Liver (tissue), 9 donors: ENCODE measurements around the gene CACNG4. TPM values are rescaled to one million over a fixed set of nuclear protein-coding genes. Genes with fewer than 3 reads are reported as not detected.

Source experiments
- DNase-seq: peaks from one replicate; pipeline ENCODE4 v3.0.0-alpha.2; 2017; ENCODE audit warnings: low spot score
- H3K27ac ChIP-seq, 2 donors: one replicate each; pipeline ENCODE4 v1.7.0; 2013; ENCODE audit warnings: inconsistent platforms in 2 of 2, low read length in 2 of 2, control low read depth in 1 of 2, low read depth in 1 of 2, mild to moderate bottlenecking in 1 of 2
- H3K27me3 ChIP-seq, 4 donors: one replicate each; pipeline versions ENCODE4 v1.6.1 to v1.7.0; 2013; ENCODE audit warnings: low read length in 3 of 4, inconsistent platforms in 1 of 4, mild to moderate bottlenecking in 1 of 4, moderate library complexity in 1 of 4; ENCODE audit not compliant: control insufficient read depth in 4 of 4, insufficient read depth in 4 of 4
- H3K36me3 ChIP-seq, 4 donors: one replicate each; pipeline versions ENCODE4 v1.6.1 to v1.7.0; 2013; ENCODE audit warnings: low read length in 3 of 4, mild to moderate bottlenecking in 3 of 4, low read depth in 1 of 4, moderate library complexity in 1 of 4; ENCODE audit not compliant: control insufficient read depth in 4 of 4, insufficient read depth in 3 of 4
- H3K4me1 ChIP-seq, 4 donors: one replicate each; pipeline versions ENCODE4 v1.6.1 to v1.7.0; 2013; ENCODE audit warnings: low read length in 3 of 4, mild to moderate bottlenecking in 3 of 4, moderate library complexity in 1 of 4; ENCODE audit not compliant: control insufficient read depth in 4 of 4, insufficient read depth in 4 of 4
- H3K4me3 ChIP-seq, 3 donors: one replicate each; pipeline versions ENCODE4 v1.6.1 to v1.7.0; 2013; ENCODE audit warnings: low read length in 3 of 3, control low read depth in 1 of 3, low read depth in 1 of 3, mild to moderate bottlenecking in 1 of 3
- H3K9ac ChIP-seq, 2 donors: one replicate each; pipeline ENCODE4 v1.7.0; 2013; ENCODE audit warnings: low read length in 2 of 2, mild to moderate bottlenecking in 2 of 2, moderate library complexity in 2 of 2, control low read depth in 1 of 2, low read depth in 1 of 2
- H3K9me3 ChIP-seq, 4 donors: one replicate each; pipeline versions ENCODE4 v1.6.1 to v1.7.0; 2013; ENCODE audit warnings: low read length in 3 of 4; ENCODE audit not compliant: control insufficient read depth in 4 of 4
- ATF3 ChIP-seq: IDR thresholded peaks from 2 replicates; pipeline ENCODE4 v1.6.1; 2016; ENCODE audit warnings: antibody characterized with exemption
- CTCF ChIP-seq: fragments of 150-350 bp; IDR thresholded peaks from 2 replicates; pipeline ENCODE4 v1.5.1; 2017; ENCODE audit warnings: improper control_type of control experiment, low read depth, low read length; ENCODE audit not compliant: missing input control
- EGR1 ChIP-seq, 2 donors: IDR thresholded peaks; 2 replicates each; pipeline ENCODE4 v1.6.1; 2016 to 2018; ENCODE audit warnings: antibody characterized with exemption in 2 of 2, low read depth in 2 of 2
- FOXA1 ChIP-seq: IDR thresholded peaks from 2 replicates; pipeline ENCODE4 v1.6.1; 2016; ENCODE audit warnings: antibody characterized with exemption
- FOXA2 ChIP-seq: IDR thresholded peaks from 2 replicates; pipeline ENCODE4 v1.6.1; 2016; ENCODE audit warnings: antibody characterized with exemption
- GABPA ChIP-seq, 2 donors: IDR thresholded peaks in 1 of 2; conservative IDR thresholded peaks in 1 of 2; 2 replicates each; pipeline ENCODE4 v1.6.1; 2016; ENCODE audit warnings: antibody characterized with exemption in 2 of 2, mild to moderate bottlenecking in 1 of 2, moderate library complexity in 1 of 2
- HNF4A ChIP-seq, 2 donors: conservative IDR thresholded peaks; 2 replicates each; pipeline ENCODE4 v1.6.1; 2016; ENCODE audit warnings: antibody characterized with exemption in 2 of 2, mild to moderate bottlenecking in 2 of 2
- HNF4G ChIP-seq: IDR thresholded peaks from 2 replicates; pipeline ENCODE4 v1.6.1; 2016; ENCODE audit warnings: antibody characterized with exemption
- JUND ChIP-seq, 2 donors: IDR thresholded peaks; 2 replicates each; pipeline ENCODE4 v1.6.1; 2016; ENCODE audit warnings: antibody characterized with exemption in 2 of 2
- MAX ChIP-seq: IDR thresholded peaks from 2 replicates; pipeline ENCODE4 v1.6.1; 2016; ENCODE audit warnings: antibody characterized with exemption
- NR2F2 ChIP-seq: IDR thresholded peaks from 2 replicates; pipeline ENCODE4 v1.6.1; 2016; ENCODE audit warnings: antibody characterized with exemption
- RAD21 ChIP-seq, 2 donors: IDR thresholded peaks; 2 replicates each; pipeline ENCODE4 v1.6.1; 2016; ENCODE audit warnings: antibody characterized with exemption in 2 of 2, mild to moderate bottlenecking in 2 of 2
- RXRA ChIP-seq, 2 donors: IDR thresholded peaks; 2 replicates each; pipeline ENCODE4 v1.6.1; 2017 to 2018; ENCODE audit warnings: antibody characterized with exemption in 2 of 2, mild to moderate bottlenecking in 1 of 2
- SP1 ChIP-seq: IDR thresholded peaks from 2 replicates; pipeline ENCODE4 v1.6.1; 2018; ENCODE audit warnings: antibody characterized with exemption, mild to moderate bottlenecking
- TAF1 ChIP-seq: conservative IDR thresholded peaks from 2 replicates; pipeline ENCODE4 v1.6.1; 2016; ENCODE audit warnings: antibody characterized with exemption, mild to moderate bottlenecking
- YY1 ChIP-seq: IDR thresholded peaks from 2 replicates; pipeline ENCODE4 v1.6.1; 2016; ENCODE audit warnings: antibody characterized with exemption, mild to moderate bottlenecking
- WGBS: extraction: QIAGEN DNeasy Blood & Tissue Kit; methylation state at CpG from one replicate; pipeline ENCODE4 v1.1.7; 2013; 5-methylcytosine and 5-hydroxymethylcytosine counted together
- polyA plus RNA-seq, 2 donors: library from polyadenylated mRNA; stranded (reverse) in 1 of 2; unstranded in 1 of 2; fragments of 200-250 nt in 1 of 2; fragments of >200 nt in 1 of 2; fragmentation: Nextera tagmentation in 1 of 2; extraction: Ambion mirVana in 1 of 2; gene quantifications; one replicate each; pipeline versions ENCODE4 v1.2.1 to v1.2.3, GENCODE V29; 2013 to 2015
- total RNA-seq, 2 donors: library from RNA; depleted of rRNA; stranded (reverse); fragments of >200 nt; gene quantifications; one replicate each; pipeline ENCODE4 v1.2.3, GENCODE V29; 2014
- TF ChIP-seq, protein P1 (sequence below): IDR thresholded peaks from 2 replicates; pipeline ENCODE4 v1.6.1; 2016; ENCODE audit warnings: antibody characterized with exemption, mild to moderate bottlenecking
- TF ChIP-seq, protein P2 (sequence below): IDR thresholded peaks from 2 replicates; pipeline ENCODE4 v1.6.1; 2016; ENCODE audit warnings: antibody characterized with exemption
- donor health status: healthy.
- donor health status: healthy.
- donor health status: healthy.
- donor health status: healthy.
- donor health status: healthy.

Gene CACNG4
- total and polyA plus RNA-seq, 4 donors: 0.02 to 0.09 (median 0.08) TPM; not detected in 1

DNA sequence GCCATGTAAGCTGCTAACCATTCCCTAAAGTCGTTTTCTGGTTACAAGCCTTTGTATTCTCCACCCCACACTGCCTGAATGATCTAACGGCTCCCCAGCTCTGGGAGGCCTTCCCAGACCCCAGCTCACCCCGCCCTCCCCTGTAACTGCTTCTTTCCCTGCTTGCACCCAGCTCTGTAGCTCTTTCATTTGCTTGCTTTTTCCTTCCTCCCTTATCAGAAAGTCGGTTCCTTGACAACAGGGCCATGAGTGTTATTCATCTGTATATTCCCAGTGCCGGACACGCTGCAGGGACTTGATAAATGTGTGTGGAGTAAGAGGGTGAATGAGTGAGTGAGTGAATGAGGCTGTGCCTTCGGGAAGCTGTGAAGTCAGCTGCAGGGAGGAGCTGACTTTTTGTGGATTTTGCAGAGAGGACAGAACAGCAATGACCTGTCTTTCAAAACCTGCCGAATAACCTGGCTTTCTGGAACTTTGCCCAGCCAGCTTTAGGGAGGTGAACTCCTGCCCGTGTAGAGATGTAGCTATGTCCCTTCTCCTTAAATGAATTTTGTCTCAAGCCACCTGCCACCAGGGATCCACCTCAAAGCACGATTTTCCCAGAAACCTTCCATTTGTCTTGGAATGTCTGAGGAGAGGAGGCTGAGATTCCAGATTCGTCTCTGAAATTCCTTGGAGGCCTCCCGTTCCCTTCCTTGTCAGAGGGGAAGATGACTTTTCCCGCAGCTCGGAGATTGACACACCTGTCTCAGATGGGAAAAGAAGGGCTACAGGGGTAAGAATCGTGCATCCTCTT is 20.0 kb upstream of the CACNG4 start:
- H3K9ac ChIP-seq: no peak overlapping the region
- H3K27me3 ChIP-seq: no peaks in the 10 kb centered on the region
- no peaks in the 10 kb centered on the region for H3K9me3 ChIP-seq
- DNase-seq: no peak
- no peaks in the 10 kb centered on the region for H3K4me1 ChIP-seq
- WGBS: 32% methylated on average over 15 of the region's 15 CpGs
- no peak overlapping the region for H3K4me3 ChIP-seq
- no peak overlapping the region for H3K27ac ChIP-seq
- H3K36me3 ChIP-seq: no peaks in the 10 kb centered on the region
- TF ChIP-seq MAX (no peak), FOXA1 (no peak), RXRA (IDR thresholded peaks at IDR 0.05) (no peak), GABPA (IDR thresholded peaks at IDR 0.05 in 1 of 2, conservative IDR thresholded peaks at IDR 0.05 in 1 of 2) (no peak), YY1 (no peak), NR2F2 (no peak), ATF3 (no peak), EGR1 (IDR thresholded peaks at IDR 0.05; ENCODE audit: low read depth in 2 of 2) (no peak), JUND (IDR thresholded peaks at IDR 0.05) (no peak), HNF4G (no peak), HNF4A (conservative IDR thresholded peaks at IDR 0.05) (no peak), FOXA2 (no peak), SP1 (no peak), CTCF (no peak), TAF1 (no peak), RAD21 (IDR thresholded peaks at IDR 0.05) (no peak)
- TF ChIP-seq, protein P1, sequence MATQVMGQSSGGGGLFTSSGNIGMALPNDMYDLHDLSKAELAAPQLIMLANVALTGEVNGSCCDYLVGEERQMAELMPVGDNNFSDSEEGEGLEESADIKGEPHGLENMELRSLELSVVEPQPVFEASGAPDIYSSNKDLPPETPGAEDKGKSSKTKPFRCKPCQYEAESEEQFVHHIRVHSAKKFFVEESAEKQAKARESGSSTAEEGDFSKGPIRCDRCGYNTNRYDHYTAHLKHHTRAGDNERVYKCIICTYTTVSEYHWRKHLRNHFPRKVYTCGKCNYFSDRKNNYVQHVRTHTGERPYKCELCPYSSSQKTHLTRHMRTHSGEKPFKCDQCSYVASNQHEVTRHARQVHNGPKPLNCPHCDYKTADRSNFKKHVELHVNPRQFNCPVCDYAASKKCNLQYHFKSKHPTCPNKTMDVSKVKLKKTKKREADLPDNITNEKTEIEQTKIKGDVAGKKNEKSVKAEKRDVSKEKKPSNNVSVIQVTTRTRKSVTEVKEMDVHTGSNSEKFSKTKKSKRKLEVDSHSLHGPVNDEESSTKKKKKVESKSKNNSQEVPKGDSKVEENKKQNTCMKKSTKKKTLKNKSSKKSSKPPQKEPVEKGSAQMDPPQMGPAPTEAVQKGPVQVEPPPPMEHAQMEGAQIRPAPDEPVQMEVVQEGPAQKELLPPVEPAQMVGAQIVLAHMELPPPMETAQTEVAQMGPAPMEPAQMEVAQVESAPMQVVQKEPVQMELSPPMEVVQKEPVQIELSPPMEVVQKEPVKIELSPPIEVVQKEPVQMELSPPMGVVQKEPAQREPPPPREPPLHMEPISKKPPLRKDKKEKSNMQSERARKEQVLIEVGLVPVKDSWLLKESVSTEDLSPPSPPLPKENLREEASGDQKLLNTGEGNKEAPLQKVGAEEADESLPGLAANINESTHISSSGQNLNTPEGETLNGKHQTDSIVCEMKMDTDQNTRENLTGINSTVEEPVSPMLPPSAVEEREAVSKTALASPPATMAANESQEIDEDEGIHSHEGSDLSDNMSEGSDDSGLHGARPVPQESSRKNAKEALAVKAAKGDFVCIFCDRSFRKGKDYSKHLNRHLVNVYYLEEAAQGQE: no peak
- TF ChIP-seq, protein P2, sequence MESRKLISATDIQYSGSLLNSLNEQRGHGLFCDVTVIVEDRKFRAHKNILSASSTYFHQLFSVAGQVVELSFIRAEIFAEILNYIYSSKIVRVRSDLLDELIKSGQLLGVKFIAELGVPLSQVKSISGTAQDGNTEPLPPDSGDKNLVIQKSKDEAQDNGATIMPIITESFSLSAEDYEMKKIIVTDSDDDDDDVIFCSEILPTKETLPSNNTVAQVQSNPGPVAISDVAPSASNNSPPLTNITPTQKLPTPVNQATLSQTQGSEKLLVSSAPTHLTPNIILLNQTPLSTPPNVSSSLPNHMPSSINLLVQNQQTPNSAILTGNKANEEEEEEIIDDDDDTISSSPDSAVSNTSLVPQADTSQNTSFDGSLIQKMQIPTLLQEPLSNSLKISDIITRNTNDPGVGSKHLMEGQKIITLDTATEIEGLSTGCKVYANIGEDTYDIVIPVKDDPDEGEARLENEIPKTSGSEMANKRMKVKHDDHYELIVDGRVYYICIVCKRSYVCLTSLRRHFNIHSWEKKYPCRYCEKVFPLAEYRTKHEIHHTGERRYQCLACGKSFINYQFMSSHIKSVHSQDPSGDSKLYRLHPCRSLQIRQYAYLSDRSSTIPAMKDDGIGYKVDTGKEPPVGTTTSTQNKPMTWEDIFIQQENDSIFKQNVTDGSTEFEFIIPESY: no peak
